MV-4-11 (cell line): ENCODE measurements around the gene MEGF6.
"Not testable (repeated sequence)": the region's sequence is repeated elsewhere in the genome, so short reads cannot be mapped to it uniquely, and the experiment has no call there.

Experiments
- DNase-seq: peaks from one replicate; lab custom pipeline; 2025; lab: John Stamatoyannopoulos, UW

Gene MEGF6

GRCh38 chr1:3627515-3628253 is 16.4 kb upstream of the MEGF6 start:
- DNase-seq: no peak

GRCh38 chr1:3626025-3626424 is 14.7 kb upstream of the MEGF6 start:
- DNase-seq: no peak

GRCh38 chr1:3625151-3625907 is 14.0 kb upstream of the MEGF6 start:
- no peak for DNase-seq

DNA sequence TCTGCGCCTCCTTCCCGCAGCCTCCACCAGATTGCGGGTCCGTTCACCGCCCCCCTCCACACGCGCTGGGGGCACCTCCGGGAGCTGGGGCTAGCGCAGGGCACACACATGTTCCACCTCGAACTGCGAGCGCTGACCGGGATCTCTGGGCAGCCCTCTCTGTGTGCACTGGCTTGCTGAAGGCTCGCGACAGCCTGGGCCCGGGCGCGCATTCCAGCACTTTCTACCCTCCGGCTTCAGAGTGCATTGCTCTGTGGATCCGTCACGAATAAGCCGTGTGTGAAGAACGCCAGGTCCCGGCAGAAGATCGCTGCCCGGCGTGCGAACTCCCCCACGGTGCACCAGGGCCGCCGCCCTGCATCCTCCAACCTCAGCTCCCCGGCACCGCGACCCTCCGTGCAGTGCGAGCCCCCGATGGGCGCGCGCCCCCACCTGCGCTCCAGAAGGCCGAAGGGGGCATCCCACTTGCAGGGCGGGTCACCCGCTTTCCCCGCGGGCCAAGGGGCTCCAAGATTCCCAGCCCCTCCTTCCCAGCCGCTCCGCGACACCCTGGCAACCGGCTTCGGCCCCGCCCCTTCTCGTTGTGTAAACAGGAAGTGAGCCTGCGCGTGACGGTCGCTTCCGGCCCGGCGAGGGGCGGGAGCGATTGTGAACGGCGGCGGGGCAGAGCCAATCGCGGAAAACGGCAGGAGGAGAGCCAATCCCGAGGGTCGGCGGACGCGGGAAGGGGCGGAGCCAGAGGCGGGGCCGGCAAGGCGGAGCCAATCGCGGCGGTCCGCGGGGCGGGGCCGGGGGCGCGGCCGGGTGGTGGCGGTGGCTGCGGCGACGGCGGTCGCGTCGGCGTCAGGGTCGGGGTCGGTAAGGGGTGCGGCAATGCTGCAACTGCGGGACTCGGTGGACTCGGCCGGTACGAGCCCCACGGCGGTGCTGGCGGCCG is 13.2 kb upstream of the MEGF6 start, which contains the start of gene TPRG1L:
TSS of gene TPRG1L (plus strand) at position 816 of the 937 bp plus-strand sequence. CDS start at position 874, 58 bp downstream.
- DNase-seq: peak; percentile 94

GRCh38 chr1:3623441-3624199 is 12.3 kb upstream of the MEGF6 start:
- DNase-seq: no peak

DNA sequence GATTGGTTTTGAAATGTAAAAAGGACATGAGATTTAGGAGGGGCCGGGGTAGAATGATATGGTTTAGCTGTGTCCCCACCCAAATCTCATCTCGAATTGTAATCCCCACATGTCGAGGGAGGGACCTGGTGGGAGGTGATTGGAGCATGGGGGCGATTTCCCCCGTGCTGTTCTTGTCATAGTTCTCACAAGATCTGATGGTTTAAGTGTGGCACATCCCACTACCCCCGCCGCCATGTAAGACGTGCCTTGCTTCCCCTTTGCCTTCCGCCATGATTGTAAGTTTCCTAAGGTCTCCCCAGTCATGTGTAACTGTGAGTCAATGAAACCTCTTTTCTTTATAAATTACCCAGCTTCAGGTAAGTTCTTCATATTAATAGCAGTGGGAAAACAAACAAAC is 10.8 kb upstream of the MEGF6 start:
- DNase-seq: not testable (repeated sequence)

GRCh38 chr1:3621151-3621671 is 9.9 kb upstream of the MEGF6 start:
- peak; percentile 40 for DNase-seq

- DNase-seq: no peak
Observed at GRCh38 chr1:3620708-3621107, 9.4 kb upstream of the MEGF6 start.

DNA sequence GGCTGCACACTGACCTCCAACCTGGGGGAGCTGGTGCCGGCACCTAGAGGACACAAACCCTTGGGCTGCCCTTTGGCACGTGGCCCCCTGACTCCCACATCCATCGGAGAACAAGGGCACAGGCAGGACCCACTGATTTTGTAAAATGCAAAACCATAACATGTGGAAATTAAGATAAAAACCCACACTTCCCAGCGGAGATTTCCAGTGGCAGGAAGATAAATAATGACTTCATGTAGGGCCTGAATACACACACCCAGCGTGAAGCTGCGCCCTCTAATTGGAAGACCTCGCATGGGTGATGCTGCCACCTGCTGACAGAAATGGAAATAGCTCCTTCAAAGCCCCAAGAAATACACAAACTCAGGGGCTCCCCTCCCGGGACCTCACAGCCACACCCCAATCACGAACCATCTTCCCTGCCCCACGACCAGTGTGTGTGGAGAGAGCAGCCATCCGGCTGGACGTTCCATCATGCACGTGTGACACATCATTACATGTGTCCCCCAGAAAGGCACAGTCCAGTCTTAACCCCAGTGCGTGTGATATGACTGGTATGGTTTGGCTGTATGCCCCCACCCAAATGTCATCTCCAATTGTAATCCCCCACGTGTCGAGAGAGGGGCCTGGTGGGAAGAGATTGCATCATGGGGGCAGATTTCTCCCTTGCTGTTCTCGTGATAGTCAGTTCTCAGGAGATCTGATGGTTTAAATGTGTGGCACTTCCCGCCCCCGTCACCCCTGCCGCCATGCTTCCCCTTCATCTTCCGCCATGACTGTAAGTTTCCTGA is 7.8 kb upstream of the MEGF6 start:
- DNase-seq: peak; percentile 82

DNA sequence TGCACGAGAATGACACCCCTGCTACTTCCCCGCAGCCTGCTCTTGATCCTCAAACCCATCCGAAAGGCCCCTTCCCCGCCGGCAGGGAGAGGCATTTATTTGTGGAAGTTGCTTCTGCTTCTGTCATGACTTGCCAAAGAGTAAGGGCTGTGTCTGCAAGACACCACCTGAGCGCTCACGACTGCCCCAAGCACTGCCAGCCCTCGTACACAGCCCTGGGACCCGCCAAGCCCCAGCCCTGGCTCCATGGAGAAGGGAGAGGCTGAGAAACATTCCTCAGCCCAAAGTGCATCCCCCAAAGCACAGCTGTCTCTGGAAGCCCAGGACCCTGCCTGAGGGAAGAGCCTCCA is 7.2 kb upstream of the MEGF6 start:
- DNase-seq: no peak

DNA sequence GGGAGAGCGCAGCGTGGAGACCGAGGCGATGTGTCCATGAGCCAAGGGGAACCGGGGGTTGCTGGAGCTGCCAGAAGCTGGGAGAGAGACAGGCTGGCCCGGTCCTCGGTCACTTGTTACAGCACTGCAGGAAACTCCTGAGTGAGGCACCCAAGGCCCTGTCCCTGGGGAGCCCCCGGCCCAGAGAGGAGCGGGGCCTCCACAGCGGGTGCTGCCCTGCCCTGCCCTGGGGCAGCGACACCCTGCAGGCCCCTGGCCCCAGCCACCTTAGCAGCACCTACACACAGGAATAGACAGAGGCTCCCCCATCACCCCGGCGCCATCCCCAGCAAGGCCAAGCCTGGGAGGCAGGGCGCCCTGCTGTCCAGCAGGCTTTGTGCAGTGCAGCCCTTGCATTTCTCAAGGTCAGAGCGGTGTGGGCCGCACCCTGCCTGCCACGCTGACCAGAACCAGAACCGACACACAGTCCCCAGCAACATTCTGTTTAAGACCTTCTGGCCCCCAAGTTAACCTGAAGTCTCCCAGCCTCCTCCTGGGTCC is 6.6 kb upstream of the MEGF6 start:
- DNase-seq: no peak

DNA sequence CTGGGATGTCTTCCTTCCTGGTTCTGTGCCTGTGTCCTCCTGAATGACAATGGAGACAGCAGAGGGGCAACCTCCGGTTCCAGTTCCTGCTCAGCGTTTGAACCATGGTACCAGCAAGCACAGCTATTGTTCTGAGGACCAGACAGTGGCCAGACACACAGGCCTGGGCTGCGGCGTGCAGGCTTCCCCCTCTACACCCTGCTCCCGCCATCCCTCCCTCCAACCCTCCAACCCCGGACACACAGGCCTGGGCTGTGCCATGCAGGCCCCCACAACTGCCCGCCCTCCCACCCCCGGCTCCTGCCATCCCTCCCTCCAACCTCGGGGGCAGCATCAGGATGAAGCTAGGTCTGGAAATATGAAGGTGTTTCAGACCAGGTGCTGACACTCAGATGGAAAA is 5.6 kb upstream of the MEGF6 start:
- DNase-seq: no peak

- DNase-seq: peak; percentile 11
Observed at GRCh38 chr1:3614755-3615742, 3.7 kb upstream of the MEGF6 start.

- no peak for DNase-seq
Observed at GRCh38 chr1:3612123-3612522, 815 bp upstream of the MEGF6 start.

- peak; percentile 43 for DNase-seq
Observed at GRCh38 chr1:3610527-3611169, 660 bp downstream of the MEGF6 start.

DNA sequence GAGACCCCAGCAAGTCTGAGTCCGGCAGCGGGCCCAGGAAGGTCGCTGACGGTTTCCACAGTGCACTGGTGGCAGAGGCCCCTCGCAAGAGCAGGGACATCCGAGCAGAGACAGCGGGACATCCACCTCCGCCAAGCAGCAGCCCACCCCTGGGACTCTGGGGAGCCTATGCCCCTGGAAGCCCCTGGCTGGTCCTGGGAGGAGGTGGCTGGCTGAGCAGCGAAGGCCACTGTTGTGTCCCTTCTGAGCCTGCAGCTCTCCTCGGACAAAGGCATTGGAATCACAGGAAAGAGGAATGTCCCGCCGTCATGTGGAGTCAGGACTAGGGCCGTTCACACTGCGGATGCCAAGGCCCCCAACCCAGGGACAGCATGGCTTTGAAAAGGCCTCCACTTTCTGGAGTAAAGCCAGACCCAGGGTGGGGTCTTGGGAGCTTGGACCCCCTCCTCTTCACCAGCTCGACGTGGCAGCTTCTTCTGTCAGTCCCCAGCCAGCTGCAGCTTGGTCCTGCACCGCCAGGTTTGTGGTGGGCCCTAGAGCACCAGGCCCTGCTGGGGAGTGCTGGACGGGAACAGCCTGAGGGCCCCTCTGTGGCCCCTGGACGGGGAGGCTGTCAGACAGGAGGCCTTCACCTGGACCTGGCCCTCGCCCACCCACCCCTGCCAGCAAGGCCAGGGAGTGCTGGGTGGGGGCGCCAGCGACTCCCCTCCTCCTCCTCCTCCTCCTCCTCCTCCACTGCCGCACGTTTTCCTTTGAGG is 1.4 kb downstream of the MEGF6 start:
- DNase-seq: no peak

DNA sequence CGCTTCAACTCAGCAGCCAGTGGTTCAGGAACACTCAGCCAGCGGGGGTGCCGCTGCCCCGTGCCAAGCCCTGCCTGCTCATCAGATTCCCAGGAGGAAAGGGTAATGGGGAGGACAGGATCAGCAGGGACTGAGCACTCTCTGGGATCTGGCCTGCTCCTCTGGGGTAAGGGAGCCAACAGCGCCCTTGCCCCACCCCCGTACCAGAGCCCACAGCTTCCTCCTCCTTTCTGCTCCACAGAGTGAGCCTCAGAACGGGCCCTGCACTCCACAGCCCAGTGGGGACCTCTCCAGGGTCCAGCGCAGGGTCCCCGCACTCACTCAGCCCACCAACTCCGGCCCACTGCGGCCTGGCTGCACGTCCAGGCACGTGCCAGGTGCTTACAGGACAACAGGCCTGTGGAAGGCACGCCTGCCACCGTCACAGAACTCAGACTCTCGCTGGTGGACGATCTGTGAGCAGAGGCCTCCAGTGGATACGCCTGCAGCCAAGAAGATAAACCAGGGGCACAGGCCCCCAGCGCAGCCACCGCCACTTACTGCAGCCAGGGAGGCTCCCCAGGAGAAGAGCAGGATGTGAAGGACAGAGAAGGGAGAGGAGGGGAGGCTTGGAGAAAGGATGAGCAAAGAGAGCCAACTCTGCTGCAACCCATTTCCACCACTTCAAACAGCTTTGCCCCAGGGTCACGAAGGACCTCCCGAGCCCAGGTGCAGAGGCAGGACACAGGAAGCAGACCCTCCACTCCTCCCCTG is 2.1 kb downstream of the MEGF6 start:
- DNase-seq: peak; percentile 2
